GM12891 (cell line): ENCODE results near the gene HBG1.

ENCODE experiments used
- DNase-seq: peaks from one replicate; pipeline ENCODE4 v3.0.0; 2011; ENCODE audit warnings: low spot score; ENCODE audit not compliant: insufficient read length
- FAIRE-seq: peaks from 2 replicates; lab custom pipeline; 2011; peaks lifted over from hg19 to GRCh38; lab: Jason Lieb, UNC
- PAX5 ChIP-seq: IDR thresholded peaks from 2 replicates; pipeline ENCODE4 v1.6.1; 2011; ENCODE audit warnings: low read length, moderate library complexity, mild to moderate bottlenecking; ENCODE audit not compliant: insufficient read depth, severe bottlenecking
- POLR2A ChIP-seq: IDR thresholded peaks from 2 replicates; pipeline ENCODE4 v1.6.1; 2011; ENCODE audit warnings: low read depth, low read length, control low read depth
- POLR2AphosphoS5 ChIP-seq: IDR thresholded peaks from 2 replicates; pipeline ENCODE4 v1.6.1; 2011; ENCODE audit warnings: low read depth, low read length, control low read depth
- POU2F2 ChIP-seq: IDR thresholded peaks from 2 replicates; pipeline ENCODE4 v1.6.1; 2011; ENCODE audit warnings: low read depth, mild to moderate bottlenecking, control low read depth, low read length, moderate library complexity
- SPI1 ChIP-seq: IDR thresholded peaks from 2 replicates; pipeline ENCODE4 v1.6.1; 2011; ENCODE audit warnings: low read depth, low read length, control low read depth
- TAF1 ChIP-seq: IDR thresholded peaks from 2 replicates; pipeline ENCODE4 v1.6.1; 2011; ENCODE audit warnings: low read depth, low read length, control low read depth

The HBG1 gene

GRCh38 chr11:5279471-5280090, 29.9 kb upstream of the HBG1 start:
- FAIRE-seq (no peak), DNase-seq (no peak)
- TF ChIP-seq TAF1 (no peak), SPI1 (no peak), POU2F2 (no peak), POLR2AphosphoS5 (no peak), PAX5 (no peak), POLR2A (no peak)

- no peak for TF ChIP-seq PAX5
- TF ChIP-seq POU2F2, result no peak
- no peak for TF ChIP-seq POLR2AphosphoS5
- TF ChIP-seq TAF1, result no peak
- FAIRE-seq (peak; percentile 28), DNase-seq (no peak)
Measured at GRCh38 chr11:5277807-5278382, 28.2 kb upstream of the HBG1 start.

- FAIRE-seq, result no peak
Measured at GRCh38 chr11:5276697-5277096, 27.0 kb upstream of the HBG1 start.

GRCh38 chr11:5275369-5276110, 25.9 kb upstream of the HBG1 start:
- FAIRE-seq (no peak), DNase-seq (no peak)
- TF ChIP-seq POLR2AphosphoS5 (no peak), PAX5 (no peak), POU2F2 (no peak), TAF1 (no peak), SPI1 (no peak), POLR2A (no peak)

More at GRCh38 chr11:5276697-5277096, 27.0 kb upstream of the HBG1 start:
- no peak for DNase-seq
- TF ChIP-seq SPI1, result no peak
- no peak for TF ChIP-seq TAF1
- TF ChIP-seq POU2F2, result no peak
- no peak for TF ChIP-seq POLR2A
- no peak for TF ChIP-seq PAX5
- no peak for TF ChIP-seq POLR2AphosphoS5

GRCh38 chr11:5274395-5274794, 24.7 kb upstream of the HBG1 start:
- DNase-seq (no peak), FAIRE-seq (no peak)
- TF ChIP-seq PAX5 (no peak), SPI1 (no peak), POLR2A (no peak)

- no peak for DNase-seq
- TF ChIP-seq PAX5, result no peak
- no peak for TF ChIP-seq POLR2AphosphoS5
- TF ChIP-seq POLR2A, result no peak
- no peak for TF ChIP-seq TAF1
- no peak for TF ChIP-seq POU2F2
- TF ChIP-seq SPI1, result no peak
- FAIRE-seq, result no peak
Measured at GRCh38 chr11:5272395-5273017, 22.8 kb upstream of the HBG1 start.

GRCh38 chr11:5269715-5270147, 20.1 kb upstream of the HBG1 start, which contains the start of gene HBE1:
HBE1 (minus strand) TSS chr11:5269945; CDS start chr11:5269890, 55 bp downstream.
- no peak for FAIRE-seq
- no peak for DNase-seq

GRCh38 chr11:5267033-5267563, 17.4 kb upstream of the HBG1 start:
- FAIRE-seq, result no peak
- DNase-seq, result no peak
- TF ChIP-seq PAX5 (no peak), SPI1 (no peak), TAF1 (no peak), POLR2A (no peak), POU2F2 (no peak), POLR2AphosphoS5 (no peak)

More at GRCh38 chr11:5269715-5270147, 20.1 kb upstream of the HBG1 start, which contains the start of gene HBE1:
- TF ChIP-seq POU2F2 (no peak), TAF1 (no peak), POLR2AphosphoS5 (no peak), SPI1 (no peak), PAX5 (no peak), POLR2A (no peak)

- DNase-seq (no peak), FAIRE-seq (no peak)
- TF ChIP-seq POLR2A, result no peak
- no peak for TF ChIP-seq TAF1
- no peak for TF ChIP-seq PAX5
- no peak for TF ChIP-seq SPI1
- no peak for TF ChIP-seq POLR2AphosphoS5
- TF ChIP-seq POU2F2, result no peak
Measured at GRCh38 chr11:5266609-5267008, 17.0 kb upstream of the HBG1 start.
